Measurements from ENCODE around the gene FNDC3B.

FNDC3B gene

DNA sequence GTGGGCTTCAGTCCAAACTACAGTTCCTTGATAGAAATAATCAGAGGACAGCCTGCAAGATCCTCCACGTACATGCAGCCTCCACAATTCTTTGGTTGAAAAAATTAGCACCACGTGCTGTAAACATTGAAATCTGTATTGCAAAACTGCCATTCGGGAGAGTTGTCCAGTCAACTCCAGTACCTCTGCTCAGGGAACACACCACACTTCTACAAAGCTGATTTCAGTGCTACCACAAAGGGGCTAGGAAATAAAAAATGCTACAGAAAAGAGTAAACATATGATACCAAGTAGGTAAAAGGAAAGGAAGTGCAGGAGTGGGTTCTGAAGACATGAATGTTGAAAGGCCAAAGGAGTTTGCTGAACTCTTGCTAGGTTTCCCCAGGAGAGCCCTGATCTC, 368.5 kb downstream of the FNDC3B start:
- no peak for DNase-seq (ENCODE audit: low read depth)
- no peak overlapping the region for H3K4me3 ChIP-seq (ENCODE audit: low read depth, low read length)
- TF ChIP-seq, protein P1, sequence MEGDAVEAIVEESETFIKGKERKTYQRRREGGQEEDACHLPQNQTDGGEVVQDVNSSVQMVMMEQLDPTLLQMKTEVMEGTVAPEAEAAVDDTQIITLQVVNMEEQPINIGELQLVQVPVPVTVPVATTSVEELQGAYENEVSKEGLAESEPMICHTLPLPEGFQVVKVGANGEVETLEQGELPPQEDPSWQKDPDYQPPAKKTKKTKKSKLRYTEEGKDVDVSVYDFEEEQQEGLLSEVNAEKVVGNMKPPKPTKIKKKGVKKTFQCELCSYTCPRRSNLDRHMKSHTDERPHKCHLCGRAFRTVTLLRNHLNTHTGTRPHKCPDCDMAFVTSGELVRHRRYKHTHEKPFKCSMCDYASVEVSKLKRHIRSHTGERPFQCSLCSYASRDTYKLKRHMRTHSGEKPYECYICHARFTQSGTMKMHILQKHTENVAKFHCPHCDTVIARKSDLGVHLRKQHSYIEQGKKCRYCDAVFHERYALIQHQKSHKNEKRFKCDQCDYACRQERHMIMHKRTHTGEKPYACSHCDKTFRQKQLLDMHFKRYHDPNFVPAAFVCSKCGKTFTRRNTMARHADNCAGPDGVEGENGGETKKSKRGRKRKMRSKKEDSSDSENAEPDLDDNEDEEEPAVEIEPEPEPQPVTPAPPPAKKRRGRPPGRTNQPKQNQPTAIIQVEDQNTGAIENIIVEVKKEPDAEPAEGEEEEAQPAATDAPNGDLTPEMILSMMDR (IDR thresholded peaks at IDR 0.05; ENCODE audit: insufficient read depth, low read depth, low read length, missing control alignments), result no peak

- TF ChIP-seq, protein P1 (IDR thresholded peaks at IDR 0.05; ENCODE audit: insufficient read depth, low read depth, low read length, missing control alignments), result no peak
- no peak overlapping the region for H3K4me3 ChIP-seq (ENCODE audit: low read depth, low read length)
- no peak for DNase-seq (ENCODE audit: low read depth)
Observed at GRCh38 chr3:172410702-172411477, 371.5 kb downstream of the FNDC3B start.

DNA sequence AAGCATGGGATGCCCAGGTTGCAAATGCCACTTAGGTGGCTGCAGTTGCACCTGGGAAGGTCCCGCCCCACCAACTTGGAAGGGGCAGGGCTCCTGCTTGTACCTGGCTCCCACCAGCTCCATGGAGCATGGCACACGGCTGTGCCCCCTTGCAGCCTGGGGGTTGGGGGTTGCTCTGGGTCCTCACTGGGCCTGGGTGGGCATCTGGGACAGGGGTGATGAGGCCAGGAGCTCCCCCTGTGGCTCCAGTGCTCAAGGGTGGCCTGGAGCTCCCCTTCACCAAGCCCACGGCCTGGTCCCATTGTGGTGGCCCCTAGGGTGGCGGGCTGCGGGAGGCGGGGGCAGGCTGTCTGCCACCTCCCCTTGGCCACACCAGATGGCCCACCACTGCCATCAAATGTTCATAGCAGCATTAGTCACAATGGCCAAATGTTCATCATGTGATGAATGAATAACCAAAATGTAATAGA, 372.1 kb downstream of the FNDC3B start:
- no peak overlapping the region for H3K4me3 ChIP-seq (ENCODE audit: low read depth, low read length)
- no peak for DNase-seq (ENCODE audit: low read depth)
- TF ChIP-seq, protein P1 (IDR thresholded peaks at IDR 0.05; ENCODE audit: insufficient read depth, low read depth, low read length, missing control alignments), result no peak

GRCh38 chr3:172415323-172415722, 375.9 kb downstream of the FNDC3B start:
- no peak overlapping the region for H3K4me3 ChIP-seq (ENCODE audit: low read depth, low read length)
- DNase-seq (ENCODE audit: low read depth), result no peak
- TF ChIP-seq, protein P1 (IDR thresholded peaks at IDR 0.05; ENCODE audit: insufficient read depth, low read depth, low read length, missing control alignments), result no peak

DNA sequence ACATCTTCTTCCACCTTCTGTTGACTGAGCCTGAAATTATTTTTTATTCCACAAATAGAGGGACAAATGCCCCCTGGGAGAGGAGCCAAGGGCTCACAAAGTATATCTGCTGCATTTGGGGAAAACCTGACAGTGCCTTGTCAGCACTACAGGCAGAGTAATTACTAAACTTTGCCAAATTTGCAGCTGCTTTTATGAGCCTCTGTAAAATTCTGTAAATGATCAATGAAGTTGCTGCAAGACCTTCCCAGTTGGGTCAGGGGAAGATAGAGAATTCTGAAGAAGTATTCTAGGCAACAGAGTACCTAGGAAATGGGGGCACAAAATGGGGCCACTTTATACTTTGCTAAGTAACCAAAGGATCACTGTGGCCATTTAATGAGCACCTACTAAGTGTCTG, 398.3 kb downstream of the FNDC3B start:
- DNase-seq (ENCODE audit: low read depth), result no peak
- no peak overlapping the region for H3K4me3 ChIP-seq (ENCODE audit: low read depth, low read length)
- TF ChIP-seq, protein P1 (IDR thresholded peaks at IDR 0.05; ENCODE audit: insufficient read depth, low read depth, low read length, missing control alignments), result no peak

DNA sequence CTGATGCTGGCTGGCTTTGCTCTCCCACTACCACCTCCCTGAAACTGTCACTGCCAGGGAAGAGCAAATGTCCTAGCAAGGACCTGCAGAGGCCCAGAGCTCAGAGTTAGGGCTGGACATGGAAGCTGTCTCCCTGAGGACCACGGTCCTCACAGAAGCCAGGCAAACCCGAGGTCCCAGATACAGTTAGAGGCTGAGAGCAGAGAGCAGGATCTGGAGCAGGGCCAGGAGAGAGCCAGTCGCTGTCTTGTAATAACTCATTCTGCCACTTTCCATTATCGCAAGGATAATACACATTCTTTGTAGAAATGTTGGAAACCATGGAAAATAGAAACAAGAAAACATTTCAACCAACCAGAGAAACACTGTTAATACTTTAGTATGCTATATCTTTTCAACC, 398.8 kb downstream of the FNDC3B start:
- no peak overlapping the region for H3K4me3 ChIP-seq (ENCODE audit: low read depth, low read length)
- no peak for DNase-seq (ENCODE audit: low read depth)
- TF ChIP-seq, protein P1 (IDR thresholded peaks at IDR 0.05; ENCODE audit: insufficient read depth, low read depth, low read length, missing control alignments), result no peak

- TF ChIP-seq, protein P1 (IDR thresholded peaks at IDR 0.05; ENCODE audit: insufficient read depth, low read depth, low read length, missing control alignments), result no peak
- DNase-seq (ENCODE audit: low read depth), result no peak
- no peak overlapping the region for H3K4me3 ChIP-seq (ENCODE audit: low read depth, low read length)
Observed at GRCh38 chr3:172441581-172441980, 402.2 kb downstream of the FNDC3B start.
